PC-9 (cell line): ENCODE data around the gene RPL32. TPM values are rescaled to one million over a fixed set of nuclear protein-coding genes. Genes with fewer than 3 reads are reported as not detected.

Source experiments
- BruUV-seq: library from RNA; stranded (reverse); fragments of 400-500 nt; replicated peaks from 2 replicates; lab custom pipeline; 2021; lab: Mats Ljungman, UMichigan
- CTCF ChIA-PET: fragments of 300-600 bp; sonication (Branson Sonifier 250); formaldehyde crosslinking; loops from one replicate; lab custom pipeline; 2022; ENCODE audit warnings: antibody characterized with exemption; lab: Charles Lee
- POLR2A ChIA-PET: fragments of 300-600 bp; sonication (Branson Sonifier 250); formaldehyde crosslinking; loops from one replicate; lab custom pipeline; 2022; ENCODE audit warnings: antibody characterized with exemption; ENCODE audit not compliant: unreplicated experiment; lab: Charles Lee
- DNase-seq, 2 experiments: peaks; one replicate each; pipeline versions ENCODE4 v3.0.0 to v3.0.0-alpha.2; 2015 to 2022; ENCODE audit warnings: mixed read lengths in 1 of 2
- H2AFZ ChIP-seq: fragments of 200-600 bp; sonication (generic); 2 replicates; pipeline ENCODE4 v1.8.1; 2017; ENCODE audit warnings: antibody characterized with exemption
- H3F3A ChIP-seq: fragments of 200-600 bp; sonication (generic); 2 replicates; pipeline ENCODE4 v1.8.1; 2017; ENCODE audit warnings: antibody characterized with exemption, mild to moderate bottlenecking, low read depth; ENCODE audit not compliant: insufficient read depth
- H3K27ac ChIP-seq: fragments of 200-600 bp; sonication (generic); 2 replicates; pipeline ENCODE4 v1.6.1; 2016; ENCODE audit warnings: mixed run types
- H3K27me3 ChIP-seq: fragments of 200-600 bp; sonication (generic); 2 replicates; pipeline ENCODE4 v1.6.1; 2016; ENCODE audit warnings: low read depth, mixed run types; ENCODE audit not compliant: insufficient read depth
- H3K36me3 ChIP-seq: fragments of 200-600 bp; sonication (generic); 2 replicates; pipeline ENCODE4 v1.6.1; 2016; ENCODE audit warnings: low read depth, mixed run types
- H3K4me1 ChIP-seq: fragments of 200-600 bp; sonication (generic); replicated peaks from 2 replicates; pipeline ENCODE4 v1.6.1; 2016; ENCODE audit warnings: mixed run types; ENCODE audit not compliant: insufficient read depth
- H3K4me2 ChIP-seq: fragments of 200-600 bp; sonication (generic); 2 replicates; pipeline ENCODE4 v1.6.1; 2017; ENCODE audit warnings: mixed run types
- H3K4me3 ChIP-seq: fragments of 200-600 bp; sonication (generic); 2 replicates; pipeline ENCODE4 v1.6.1; 2016; ENCODE audit warnings: mixed run types
- H3K79me2 ChIP-seq: fragments of 200-600 bp; sonication (generic); 2 replicates; pipeline ENCODE4 v1.6.1; 2017; ENCODE audit warnings: low read depth, mixed run types
- H3K9me2 ChIP-seq: fragments of 200-600 bp; sonication (generic); 2 replicates; pipeline ENCODE4 v1.8.1; 2017; ENCODE audit warnings: mild to moderate bottlenecking; ENCODE audit not compliant: insufficient read depth
- H3K9me3 ChIP-seq: fragments of 200-600 bp; sonication (generic); 2 replicates; pipeline ENCODE4 v1.8.1; 2016; ENCODE audit warnings: low read depth; ENCODE audit not compliant: insufficient read depth
- H4K20me1 ChIP-seq: fragments of 200-600 bp; sonication (generic); 2 replicates; pipeline ENCODE4 v1.8.1; 2017; ENCODE audit not compliant: insufficient read depth
- EZH2 ChIP-seq: fragments of 200-600 bp; sonication (generic); IDR thresholded peaks from 2 replicates; pipeline ENCODE4 v1.8.0; 2017; ENCODE audit warnings: antibody characterized with exemption, low read depth
- intact Hi-C: fragments of 100-400 bp; cut with micrococcal nuclease; formaldehyde crosslinking; loops from one replicate; pipeline ENCODE4 v1.10.0; 2022; ENCODE audit not compliant: unreplicated experiment
- total RNA-seq: library from RNA; stranded (reverse); gene quantifications from 2 replicates; pipeline ENCODE4 v1.2.3, GENCODE V29; 2021
- TF ChIP-seq, protein P1 (sequence below): fragments of 200-600 bp; sonication (generic); conservative IDR thresholded peaks from 2 replicates; pipeline ENCODE4 v1.6.1; 2017; ENCODE audit warnings: mixed run types, antibody characterized with exemption, mild to moderate bottlenecking, moderate library complexity

The RPL32 gene
- total RNA-seq, 1 experiment from 2014 or later = 1,662 TPM

GRCh38 chr3:12815719-12816118 lies 25.6 kb downstream of the RPL32 start:
- TF ChIP-seq EZH2 = no peak
- TF ChIP-seq, protein P1, sequence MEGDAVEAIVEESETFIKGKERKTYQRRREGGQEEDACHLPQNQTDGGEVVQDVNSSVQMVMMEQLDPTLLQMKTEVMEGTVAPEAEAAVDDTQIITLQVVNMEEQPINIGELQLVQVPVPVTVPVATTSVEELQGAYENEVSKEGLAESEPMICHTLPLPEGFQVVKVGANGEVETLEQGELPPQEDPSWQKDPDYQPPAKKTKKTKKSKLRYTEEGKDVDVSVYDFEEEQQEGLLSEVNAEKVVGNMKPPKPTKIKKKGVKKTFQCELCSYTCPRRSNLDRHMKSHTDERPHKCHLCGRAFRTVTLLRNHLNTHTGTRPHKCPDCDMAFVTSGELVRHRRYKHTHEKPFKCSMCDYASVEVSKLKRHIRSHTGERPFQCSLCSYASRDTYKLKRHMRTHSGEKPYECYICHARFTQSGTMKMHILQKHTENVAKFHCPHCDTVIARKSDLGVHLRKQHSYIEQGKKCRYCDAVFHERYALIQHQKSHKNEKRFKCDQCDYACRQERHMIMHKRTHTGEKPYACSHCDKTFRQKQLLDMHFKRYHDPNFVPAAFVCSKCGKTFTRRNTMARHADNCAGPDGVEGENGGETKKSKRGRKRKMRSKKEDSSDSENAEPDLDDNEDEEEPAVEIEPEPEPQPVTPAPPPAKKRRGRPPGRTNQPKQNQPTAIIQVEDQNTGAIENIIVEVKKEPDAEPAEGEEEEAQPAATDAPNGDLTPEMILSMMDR = no peak
- H3K9me2 ChIP-seq = no peaks in the 10 kb centered on the region
- no TSS peak for BruUV-seq
- intact Hi-C loops = no loop called here
- no peak for DNase-seq
- no peak overlapping the region for H3K27ac ChIP-seq
- no peaks in the 10 kb centered on the region for H4K20me1 ChIP-seq
- H3K9me3 ChIP-seq = no peaks in the 10 kb centered on the region
- no peak overlapping the region for H3K4me3 ChIP-seq
- H3K27me3 ChIP-seq = no peaks in the 10 kb centered on the region
- POLR2A ChIA-PET = no interaction called here
- H3K4me2 ChIP-seq = no peak overlapping the region
- H2AFZ ChIP-seq = no peak overlapping the region
- H3K4me1 ChIP-seq = no peaks in the 10 kb centered on the region
- H3K36me3 ChIP-seq = no peaks in the 10 kb centered on the region
- H3F3A ChIP-seq = peaks cover 4% of the 10 kb centered on the region; the same call in 1 of the 2 replicates
- CTCF ChIA-PET = no interaction called here
- no peaks in the 10 kb centered on the region for H3K79me2 ChIP-seq

GRCh38 chr3:12815078-12815477 lies 26.3 kb downstream of the RPL32 start:
- no peaks in the 10 kb centered on the region for H4K20me1 ChIP-seq
- CTCF ChIA-PET = no interaction called here

DNA sequence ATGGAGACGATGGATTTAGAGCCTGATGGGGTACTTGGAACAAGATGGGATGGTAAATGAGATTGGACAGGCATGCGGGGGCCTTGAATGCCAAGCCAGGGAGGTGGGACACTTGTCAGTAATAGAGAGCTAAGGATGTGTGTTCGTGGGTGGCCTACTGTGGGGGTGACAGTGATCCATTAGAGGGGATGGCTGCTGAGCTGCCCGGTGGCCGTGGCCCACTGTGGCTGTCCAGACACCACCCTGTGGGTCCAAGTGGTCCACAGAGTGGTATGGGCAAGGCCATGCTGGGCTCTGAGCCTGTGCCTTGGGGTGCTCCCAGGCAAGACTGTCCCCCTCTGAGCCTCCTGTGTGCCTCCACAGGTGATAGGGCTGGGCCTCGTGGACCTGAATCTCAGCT lies 27.4 kb downstream of the RPL32 start:
- Histone ChIP-seq H2AFZ (no peak overlapping the region), H3K9me3 (no peaks in the 10 kb centered on the region), H4K20me1 (no peaks in the 10 kb centered on the region), H3F3A (peaks cover 14% of the 10 kb centered on the region), H3K36me3 (no peaks in the 10 kb centered on the region), H3K4me1 (no peaks in the 10 kb centered on the region), H3K27ac (no peak overlapping the region), H3K27me3 (no peaks in the 10 kb centered on the region), H3K4me2 (no peak overlapping the region), H3K79me2 (no peaks in the 10 kb centered on the region), H3K4me3 (no peak overlapping the region), H3K9me2 (no peaks in the 10 kb centered on the region)
- ChIA-PET POLR2A (no interaction called here), CTCF (no interaction called here)
- DNase-seq = no peak
- TF ChIP-seq, protein P1 = no peak
- no peak for TF ChIP-seq EZH2
- intact Hi-C loops = loop anchor here (5.0 kb wide), 1 partner anchor 62 kb away; no protein-coding TSS in a partner anchor
- no TSS peak for BruUV-seq

More at GRCh38 chr3:12815078-12815477, 26.3 kb downstream of the RPL32 start:
- no peaks in the 10 kb centered on the region for H3K4me1 ChIP-seq
- intact Hi-C loops = no loop called here
- H3K79me2 ChIP-seq = no peaks in the 10 kb centered on the region
- no peaks in the 10 kb centered on the region for H3K9me2 ChIP-seq
- no peaks in the 10 kb centered on the region for H3K9me3 ChIP-seq
- no peak for TF ChIP-seq EZH2
- TF ChIP-seq, protein P1 = no peak
- POLR2A ChIA-PET = no interaction called here
- no peak overlapping the region for H3K4me3 ChIP-seq
- H3F3A ChIP-seq = peaks cover 8% of the 10 kb centered on the region; the same call in 1 of the 2 replicates
- H3K27ac ChIP-seq = no peak overlapping the region
- H3K27me3 ChIP-seq = no peaks in the 10 kb centered on the region
- no TSS peak for BruUV-seq
- H3K4me2 ChIP-seq = no peak overlapping the region
- no peak for DNase-seq
- H2AFZ ChIP-seq = no peak overlapping the region
- no peaks in the 10 kb centered on the region for H3K36me3 ChIP-seq
